ENCODE data around the gene MYL5.

DNA sequence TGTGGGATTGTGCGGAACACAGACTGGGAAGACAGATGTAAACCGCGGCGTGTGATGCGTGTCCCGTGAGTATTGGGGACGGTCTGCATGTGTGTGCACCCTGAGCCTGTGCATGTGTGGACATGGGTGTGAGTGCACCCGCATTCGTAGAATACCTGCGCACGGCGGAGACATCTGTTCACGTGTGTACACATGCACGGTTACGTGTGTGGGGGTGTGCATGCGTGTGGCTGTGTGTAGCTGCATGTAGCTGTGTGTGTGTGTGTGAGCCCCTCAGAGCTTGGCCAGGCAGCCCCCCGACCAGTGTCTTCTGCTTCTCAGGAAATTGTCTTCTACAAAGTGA is 19.9 kb upstream of the MYL5 start:
- TF ChIP-seq, protein P1, sequence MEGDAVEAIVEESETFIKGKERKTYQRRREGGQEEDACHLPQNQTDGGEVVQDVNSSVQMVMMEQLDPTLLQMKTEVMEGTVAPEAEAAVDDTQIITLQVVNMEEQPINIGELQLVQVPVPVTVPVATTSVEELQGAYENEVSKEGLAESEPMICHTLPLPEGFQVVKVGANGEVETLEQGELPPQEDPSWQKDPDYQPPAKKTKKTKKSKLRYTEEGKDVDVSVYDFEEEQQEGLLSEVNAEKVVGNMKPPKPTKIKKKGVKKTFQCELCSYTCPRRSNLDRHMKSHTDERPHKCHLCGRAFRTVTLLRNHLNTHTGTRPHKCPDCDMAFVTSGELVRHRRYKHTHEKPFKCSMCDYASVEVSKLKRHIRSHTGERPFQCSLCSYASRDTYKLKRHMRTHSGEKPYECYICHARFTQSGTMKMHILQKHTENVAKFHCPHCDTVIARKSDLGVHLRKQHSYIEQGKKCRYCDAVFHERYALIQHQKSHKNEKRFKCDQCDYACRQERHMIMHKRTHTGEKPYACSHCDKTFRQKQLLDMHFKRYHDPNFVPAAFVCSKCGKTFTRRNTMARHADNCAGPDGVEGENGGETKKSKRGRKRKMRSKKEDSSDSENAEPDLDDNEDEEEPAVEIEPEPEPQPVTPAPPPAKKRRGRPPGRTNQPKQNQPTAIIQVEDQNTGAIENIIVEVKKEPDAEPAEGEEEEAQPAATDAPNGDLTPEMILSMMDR (conservative IDR thresholded peaks at IDR 0.05): no peak
- TF ChIP-seq EZH2 (IDR thresholded peaks at IDR 0.05; ENCODE audit: low read depth): no peak

Measured in PC-9 (cell line).